Naive thymus-derived CD4-positive, alpha-beta T cell (primary cell): ENCODE measurements around the gene FMNL2. TPM values are rescaled to one million over a fixed set of nuclear protein-coding genes. Genes with fewer than 3 reads are reported as not detected.
"Not testable (repeated sequence)": the region's sequence is repeated elsewhere in the genome, so short reads cannot be mapped to it uniquely, and the experiment has no call there.

Source experiments
- ATAC-seq: fragments of 150-1000 bp; cut with Tn5 transposase; 2 replicates; pipeline ENCODE4 v1.10.0; 2021; ENCODE audit warnings: mild to moderate bottlenecking, moderate library complexity
- CTCF ChIA-PET: fragments of 350-600 bp; sonication (Branson Sonifier 250); formaldehyde crosslinking; loops from one replicate; lab custom pipeline; 2021; ENCODE audit warnings: antibody characterized with exemption; lab: Charles Lee
- POLR2A ChIA-PET: fragments of 350-600 bp; sonication (Branson Sonifier 250); formaldehyde crosslinking; loops from one replicate; lab custom pipeline; 2021; ENCODE audit warnings: antibody characterized with exemption, inconsistent platforms; lab: Charles Lee
- DNase-seq, 9 donors: peaks; one replicate each; pipeline versions ENCODE4 v3.0.0 to v3.0.0-alpha.2; 2020 to 2022; ENCODE audit warnings: mixed read lengths in 1 of 9
- H3K27ac ChIP-seq: one replicate; pipeline ENCODE4 v1.7.0; 2013; ENCODE audit warnings: mild to moderate bottlenecking, low read depth, low read length, moderate library complexity
- H3K27me3 ChIP-seq, 2 donors: one replicate each; pipeline ENCODE4 v1.7.0; 2013; ENCODE audit warnings: low read length in 2 of 2, mild to moderate bottlenecking in 2 of 2, moderate library complexity in 2 of 2; ENCODE audit not compliant: control insufficient read depth in 2 of 2, insufficient read depth in 2 of 2
- H3K36me3 ChIP-seq, 3 experiments: 1 replicate in 2 of 3; 2 replicates in 1 of 3; pipeline ENCODE4 v1.7.0; 2013; ENCODE audit warnings: low read length in 3 of 3, mild to moderate bottlenecking in 3 of 3, moderate library complexity in 1 of 3; ENCODE audit not compliant: insufficient read depth in 3 of 3, control insufficient read depth in 2 of 3
- H3K4me1 ChIP-seq, 2 donors: one replicate each; pipeline ENCODE4 v1.7.0; 2013; ENCODE audit warnings: low read length in 2 of 2, mild to moderate bottlenecking in 2 of 2, moderate library complexity in 1 of 2; ENCODE audit not compliant: control insufficient read depth in 2 of 2, insufficient read depth in 2 of 2
- H3K4me3 ChIP-seq: 2 replicates; pipeline ENCODE4 v1.7.0; 2013; ENCODE audit warnings: mild to moderate bottlenecking, low read length
- H3K9me3 ChIP-seq, 3 experiments: 1 replicate in 2 of 3; 2 replicates in 1 of 3; pipeline ENCODE4 v1.7.0; 2013; ENCODE audit warnings: low read length in 3 of 3; ENCODE audit not compliant: control insufficient read depth in 2 of 3
- H3K27ac Mint-ChIP-seq, 9 donors: one replicate each; pipeline ENCODE4 v1.8.0; 2020 to 2022; ENCODE audit warnings: mixed read lengths in 9 of 9, mild to moderate bottlenecking in 8 of 9, moderate library complexity in 5 of 9, inconsistent platforms in 2 of 9
- H3K27me3 Mint-ChIP-seq, 5 donors: one replicate each; pipeline ENCODE4 v1.8.0; 2021 to 2022; ENCODE audit warnings: mixed read lengths in 5 of 5, mild to moderate bottlenecking in 1 of 5
- H3K36me3 Mint-ChIP-seq, 5 donors: one replicate each; pipeline ENCODE4 v1.8.0; 2020 to 2022; ENCODE audit warnings: mixed read lengths in 5 of 5, mild to moderate bottlenecking in 3 of 5, inconsistent platforms in 1 of 5
- H3K4me1 Mint-ChIP-seq, 7 donors: one replicate each; pipeline ENCODE4 v1.8.0; 2020 to 2022; ENCODE audit warnings: mixed read lengths in 7 of 7, mild to moderate bottlenecking in 3 of 7, inconsistent platforms in 1 of 7
- H3K4me3 Mint-ChIP-seq, 10 donors: one replicate each; pipeline ENCODE4 v1.8.0; 2020 to 2022; ENCODE audit warnings: mild to moderate bottlenecking in 10 of 10, mixed read lengths in 10 of 10, moderate library complexity in 6 of 10, inconsistent platforms in 2 of 10
- H3K9me3 Mint-ChIP-seq, 11 donors: one replicate each; pipeline ENCODE4 v1.8.0; 2020 to 2022; ENCODE audit warnings: mixed read lengths in 11 of 11, mild to moderate bottlenecking in 4 of 11, inconsistent platforms in 1 of 11, moderate library complexity in 1 of 11
- intact Hi-C, 2 donors: fragments of 100-400 bp; cut with micrococcal nuclease; formaldehyde crosslinking; loops; one replicate each; pipeline ENCODE4 v1.15.1; 2023
- polyA plus RNA-seq, 2 donors: library from polyadenylated mRNA; unstranded; fragments of 300-500 nt; fragmentation: Illumina TruSeq; gene quantifications; one replicate each; pipeline ENCODE4 v1.2.3, GENCODE V29; 2021
- total RNA-seq, 6 experiments: library from RNA in 5 of 6; stranded (reverse) in 5 of 6; gene quantifications; 1 replicate in 5 of 6; 2 replicates in 1 of 6; pipeline ENCODE4 v1.2.3 and lab custom pipeline; 2021 to 2026

Gene FMNL2
- total and polyA plus RNA-seq, 7 experiments from 2014 or later: 0.16 to 2.7 (median 1.2) TPM

GRCh38 chr2:152387041-152387440, 52.1 kb downstream of the FMNL2 start:
- Mint-ChIP-seq H3K27ac (no peak overlapping the region), H3K27me3 (peaks cover 5 to 16% (median 7%) of the 10 kb centered on the region in 5 donors), H3K4me3 (no peak overlapping the region), H3K4me1 (no peaks in the 10 kb centered on the region), H3K36me3 (no peaks in the 10 kb centered on the region), H3K9me3 (peaks cover 0 to 8% (median 2%) of the 10 kb centered on the region in 11 donors)
- H3K9me3 ChIP-seq: no peaks in the 10 kb centered on the region
- ATAC-seq (no peak), DNase-seq (no peak)
- intact Hi-C loops: no loop called here
- H3K4me3 ChIP-seq: no peak overlapping the region
- POLR2A ChIA-PET: no interaction called here
- CTCF ChIA-PET: no interaction called here
- no peaks in the 10 kb centered on the region for H3K27me3 ChIP-seq
- H3K27ac ChIP-seq: no peak overlapping the region
- no peaks in the 10 kb centered on the region for H3K4me1 ChIP-seq
- H3K36me3 ChIP-seq: no peaks in the 10 kb centered on the region

- H3K9me3 Mint-ChIP-seq, POLR2A ChIA-PET, H3K4me3 Mint-ChIP-seq, intact Hi-C loops, H3K27ac ChIP-seq, H3K4me3 ChIP-seq, H3K36me3 Mint-ChIP-seq, DNase-seq, H3K27ac Mint-ChIP-seq, H3K4me1 Mint-ChIP-seq, CTCF ChIA-PET, H3K36me3 ChIP-seq, H3K27me3 ChIP-seq, H3K9me3 ChIP-seq, H3K4me1 ChIP-seq: not testable (repeated sequence)
- H3K27me3 Mint-ChIP-seq: peaks cover 0 to 11% (median 8%) of the 10 kb centered on the region in 5 donors
- ATAC-seq: peak; percentile 20
Measured at GRCh38 chr2:152388269-152388668, 53.3 kb downstream of the FMNL2 start.

- Histone ChIP-seq H3K9me3 (no peaks in the 10 kb centered on the region), H3K4me3 (no peak overlapping the region), H3K27me3 (no peaks in the 10 kb centered on the region), H3K4me1 (no peaks in the 10 kb centered on the region), H3K36me3 (no peaks in the 10 kb centered on the region), H3K27ac (no peak overlapping the region)
- Mint-ChIP-seq H3K27ac (no peak overlapping the region), H3K4me1 (no peaks in the 10 kb centered on the region), H3K27me3 (peaks cover 0 to 11% (median 7%) of the 10 kb centered on the region in 5 donors), H3K9me3 (peaks cover 0 to 8% (median 2%) of the 10 kb centered on the region in 11 donors), H3K4me3 (no peak overlapping the region), H3K36me3 (no peaks in the 10 kb centered on the region)
- intact Hi-C loops: no loop called here
- ATAC-seq: no peak
- CTCF ChIA-PET: no interaction called here
- no peak for DNase-seq
- POLR2A ChIA-PET: no interaction called here
Measured at GRCh38 chr2:152389483-152389882, 54.5 kb downstream of the FMNL2 start.

- ChIA-PET CTCF (no interaction called here), POLR2A (no interaction called here)
- Histone ChIP-seq H3K27ac (no peak overlapping the region), H3K9me3 (no peaks in the 10 kb centered on the region), H3K4me1 (no peaks in the 10 kb centered on the region), H3K27me3 (no peaks in the 10 kb centered on the region), H3K36me3 (no peaks in the 10 kb centered on the region), H3K4me3 (no peak overlapping the region)
- no peaks in the 10 kb centered on the region for H3K36me3 Mint-ChIP-seq
- peaks cover 0 to 11% (median 7%) of the 10 kb centered on the region in 5 donors for H3K27me3 Mint-ChIP-seq
- H3K4me3 Mint-ChIP-seq: no peak overlapping the region
- H3K27ac Mint-ChIP-seq: no peak overlapping the region
- DNase-seq: no peak
- intact Hi-C loops: no loop called here
- no peak for ATAC-seq
- H3K4me1 Mint-ChIP-seq: no peaks in the 10 kb centered on the region
- peaks cover 0 to 8% (median 2%) of the 10 kb centered on the region in 11 donors for H3K9me3 Mint-ChIP-seq
Measured at GRCh38 chr2:152390837-152391236, 55.9 kb downstream of the FMNL2 start.

- H3K4me1 Mint-ChIP-seq: no peaks in the 10 kb centered on the region
- peaks cover 0 to 8% (median 2%) of the 10 kb centered on the region in 11 donors for H3K9me3 Mint-ChIP-seq
- DNase-seq: no peak
- Histone ChIP-seq H3K27me3 (no peaks in the 10 kb centered on the region), H3K36me3 (no peaks in the 10 kb centered on the region), H3K9me3 (no peaks in the 10 kb centered on the region), H3K27ac (no peak overlapping the region), H3K4me3 (no peak overlapping the region), H3K4me1 (no peaks in the 10 kb centered on the region)
- CTCF ChIA-PET: no interaction called here
- intact Hi-C loops: no loop called here
- H3K36me3 Mint-ChIP-seq: no peaks in the 10 kb centered on the region
- peaks cover 0 to 11% (median 7%) of the 10 kb centered on the region in 5 donors for H3K27me3 Mint-ChIP-seq
- H3K27ac Mint-ChIP-seq: no peak overlapping the region
- POLR2A ChIA-PET: no interaction called here
- no peak overlapping the region for H3K4me3 Mint-ChIP-seq
- ATAC-seq: no peak
Measured at GRCh38 chr2:152391318-152391717, 56.3 kb downstream of the FMNL2 start.

- ATAC-seq (no peak), DNase-seq (no peak)
- Mint-ChIP-seq H3K27ac (no peak overlapping the region), H3K9me3 (peaks cover 0 to 8% (median 2%) of the 10 kb centered on the region in 11 donors), H3K36me3 (no peaks in the 10 kb centered on the region), H3K4me3 (no peak overlapping the region), H3K4me1 (no peaks in the 10 kb centered on the region), H3K27me3 (peaks cover 0 to 26% (median 23%) of the 10 kb centered on the region in 5 donors)
- Histone ChIP-seq H3K36me3 (no peaks in the 10 kb centered on the region), H3K4me3 (no peak overlapping the region), H3K4me1 (no peaks in the 10 kb centered on the region), H3K9me3 (no peaks in the 10 kb centered on the region), H3K27ac (no peak overlapping the region), H3K27me3 (no peaks in the 10 kb centered on the region)
- intact Hi-C loops: no loop called here
- ChIA-PET CTCF (no interaction called here), POLR2A (no interaction called here)
Measured at GRCh38 chr2:152393377-152393776, 58.4 kb downstream of the FMNL2 start.

GRCh38 chr2:152394326-152394725, 59.4 kb downstream of the FMNL2 start:
- no peaks in the 10 kb centered on the region for H3K4me1 ChIP-seq
- intact Hi-C loops: no loop called here
- peaks cover 5 to 35% (median 25%) of the 10 kb centered on the region in 5 donors for H3K27me3 Mint-ChIP-seq

More at GRCh38 chr2:152394326-152394725, 59.4 kb downstream of the FMNL2 start:
- Mint-ChIP-seq H3K36me3 (no peaks in the 10 kb centered on the region), H3K27ac (no peak overlapping the region), H3K4me3 (no peak overlapping the region), H3K4me1 (peaks cover 0 to under 1% (median 0%) of the 10 kb centered on the region in 7 donors), H3K9me3 (peaks cover 0 to 7% (median 2%) of the 10 kb centered on the region in 11 donors)
- Histone ChIP-seq H3K4me3 (no peak overlapping the region), H3K27ac (no peak overlapping the region), H3K27me3 (no peaks in the 10 kb centered on the region), H3K36me3 (no peaks in the 10 kb centered on the region), H3K9me3 (no peaks in the 10 kb centered on the region)
- DNase-seq (no peak), ATAC-seq (no peak)
- POLR2A ChIA-PET: no interaction called here
- CTCF ChIA-PET: no interaction called here
